Caco-2 (cell line): ENCODE measurements around the gene PSMB1. TPM values are rescaled to one million over a fixed set of nuclear protein-coding genes. Genes with fewer than 3 reads are reported as not detected.

Source experiments
- BruUV-seq: library from RNA; stranded (reverse); fragments of 400-500 nt; replicated peaks from 2 replicates; lab custom pipeline; 2021; lab: Mats Ljungman, UMichigan
- CTCF ChIA-PET: fragments of 300-600 bp; sonication (Branson Sonifier 250); formaldehyde crosslinking; loops from one replicate; lab custom pipeline; 2022; ENCODE audit warnings: antibody characterized with exemption; lab: Charles Lee
- POLR2A ChIA-PET: fragments of 300-600 bp; sonication (Branson Sonifier 250); formaldehyde crosslinking; loops from one replicate; lab custom pipeline; 2022; ENCODE audit warnings: antibody characterized with exemption; lab: Charles Lee
- DNase-seq, 2 experiments: peaks; one replicate each; pipeline versions ENCODE4 v3.0.0 to v3.0.0-alpha.2; 2020 to 2022
- H3K27me3 ChIP-seq: replicated peaks from 2 replicates; pipeline ENCODE4 v1.6.0; 2011; ENCODE audit warnings: low read length; ENCODE audit not compliant: control insufficient read depth, insufficient read depth
- H3K36me3 ChIP-seq: 2 replicates; pipeline ENCODE4 v1.5.1; 2011; ENCODE audit warnings: low read length; ENCODE audit not compliant: control insufficient read depth, insufficient read depth
- H3K4me1 ChIP-seq: fragments of 250-450 bp; sonication (Bioruptor Pico); 2 replicates; pipeline ENCODE4 v1.5.1; 2020; ENCODE audit warnings: mild to moderate bottlenecking
- H3K4me3 ChIP-seq: 2 replicates; pipeline ENCODE4 v1.5.1; 2011; ENCODE audit warnings: low read depth, mild to moderate bottlenecking, control low read depth, low read length
- H3K9me3 ChIP-seq: fragments of 250-450 bp; sonication (Bioruptor Pico); 2 replicates; pipeline ENCODE4 v1.5.1; 2020; ENCODE audit warnings: mild to moderate bottlenecking, moderate library complexity
- H3K27ac Mint-ChIP-seq: one replicate; pipeline ENCODE4 v1.8.0; 2022; ENCODE audit warnings: mixed read lengths; ENCODE audit not compliant: unreplicated experiment
- H3K27me3 Mint-ChIP-seq: one replicate; pipeline ENCODE4 v1.8.0; 2022; ENCODE audit warnings: mixed read lengths; ENCODE audit not compliant: insufficient read depth, unreplicated experiment
- H3K36me3 Mint-ChIP-seq: one replicate; pipeline ENCODE4 v1.8.0; 2022; ENCODE audit warnings: mild to moderate bottlenecking, mixed read lengths; ENCODE audit not compliant: insufficient read depth, unreplicated experiment
- H3K4me1 Mint-ChIP-seq: one replicate; pipeline ENCODE4 v1.8.0; 2022; ENCODE audit warnings: low read depth, mixed read lengths; ENCODE audit not compliant: unreplicated experiment
- H3K4me3 Mint-ChIP-seq: one replicate; pipeline ENCODE4 v1.8.0; 2022; ENCODE audit warnings: mild to moderate bottlenecking, moderate library complexity, mixed read lengths; ENCODE audit not compliant: unreplicated experiment
- H3K9me3 Mint-ChIP-seq: one replicate; pipeline ENCODE4 v1.8.0; 2022; ENCODE audit warnings: mixed read lengths; ENCODE audit not compliant: unreplicated experiment
- intact Hi-C: fragments of 100-400 bp; cut with micrococcal nuclease; formaldehyde crosslinking; loops from one replicate; pipeline ENCODE4 v1.10.0; 2022; ENCODE audit not compliant: unreplicated experiment
- total RNA-seq: library from RNA; stranded (reverse); gene quantifications from 2 replicates; pipeline ENCODE4 v1.2.3, GENCODE V29; 2022
- TF ChIP-seq, protein P1 (sequence below), 2 experiments: fragments of 200-600 bp in 1 of 2; IDR thresholded peaks; 1 replicate in 1 of 2; 2 replicates in 1 of 2; pipeline versions ENCODE4 v1.5.1 to v1.8.0; 2011 to 2022; ENCODE audit warnings: antibody characterized with exemption in 1 of 2, control low read depth in 1 of 2, inconsistent platforms in 1 of 2, low read depth in 1 of 2, low read length in 1 of 2, mild to moderate bottlenecking in 1 of 2, moderate library complexity in 1 of 2; ENCODE audit not compliant: insufficient read depth in 1 of 2, severe bottlenecking in 1 of 2, unreplicated experiment in 1 of 2

The PSMB1 gene
- total RNA-seq, 1 experiment from 2014 or later, result 235 TPM

DNA sequence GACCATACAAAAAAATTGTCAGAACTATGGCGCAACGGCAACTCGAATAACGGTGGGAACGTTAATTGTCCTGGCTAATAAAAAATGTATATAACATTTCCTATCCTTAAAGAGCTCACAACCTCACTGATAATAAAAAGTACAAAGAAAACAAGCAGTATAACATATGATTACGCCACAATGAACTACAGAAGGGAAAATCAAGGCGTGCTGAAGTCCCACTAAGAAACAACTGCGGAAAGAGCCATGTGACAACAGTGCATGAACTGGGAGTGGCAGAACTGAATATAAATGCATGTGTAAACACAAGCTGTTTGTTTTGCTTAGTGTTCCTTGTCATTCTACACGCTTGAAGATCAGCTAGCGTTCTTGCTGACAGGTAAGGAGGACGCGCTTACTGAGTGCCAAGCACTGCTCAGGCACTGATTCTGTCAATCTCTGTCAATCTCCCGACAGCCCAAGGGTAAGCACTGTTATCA lies 466 bp upstream of the PSMB1 start:
- Histone ChIP-seq H3K36me3 (peaks cover 1% of the 10 kb centered on the region; the same call in 1 of the 2 replicates), H3K4me1 (peaks cover 9% of the 10 kb centered on the region), H3K27me3 (no peaks in the 10 kb centered on the region), H3K4me3 (peak overlapping the region; percentile 73), H3K9me3 (no peaks in the 10 kb centered on the region)
- peaks cover 8% of the 10 kb centered on the region for H3K4me1 Mint-ChIP-seq
- peaks cover 41% of the 10 kb centered on the region for H3K36me3 Mint-ChIP-seq
- ChIA-PET CTCF (interaction anchor here (1.0 kb wide), 1 partner anchor 30 kb away, joined by 5 read pairs; the partner anchor contains the start of gene PDCD2), POLR2A (interaction anchor here (1.0 kb wide), 2 partner anchors 31 to 802 kb away, joined by 3 to 6 read pairs; partner anchors contain the start of genes DYNLT2, ERMARD and PDCD2)
- H3K4me3 Mint-ChIP-seq, result no peak overlapping the region
- no TSS peak for BruUV-seq
- intact Hi-C loops, result loop anchor here (1.0 to 5.0 kb wide), 2 partner anchors 31 to 851 kb away; partner anchors contain the start of genes C6orf120, PDCD2 and WDR27
- TF ChIP-seq, protein P1, sequence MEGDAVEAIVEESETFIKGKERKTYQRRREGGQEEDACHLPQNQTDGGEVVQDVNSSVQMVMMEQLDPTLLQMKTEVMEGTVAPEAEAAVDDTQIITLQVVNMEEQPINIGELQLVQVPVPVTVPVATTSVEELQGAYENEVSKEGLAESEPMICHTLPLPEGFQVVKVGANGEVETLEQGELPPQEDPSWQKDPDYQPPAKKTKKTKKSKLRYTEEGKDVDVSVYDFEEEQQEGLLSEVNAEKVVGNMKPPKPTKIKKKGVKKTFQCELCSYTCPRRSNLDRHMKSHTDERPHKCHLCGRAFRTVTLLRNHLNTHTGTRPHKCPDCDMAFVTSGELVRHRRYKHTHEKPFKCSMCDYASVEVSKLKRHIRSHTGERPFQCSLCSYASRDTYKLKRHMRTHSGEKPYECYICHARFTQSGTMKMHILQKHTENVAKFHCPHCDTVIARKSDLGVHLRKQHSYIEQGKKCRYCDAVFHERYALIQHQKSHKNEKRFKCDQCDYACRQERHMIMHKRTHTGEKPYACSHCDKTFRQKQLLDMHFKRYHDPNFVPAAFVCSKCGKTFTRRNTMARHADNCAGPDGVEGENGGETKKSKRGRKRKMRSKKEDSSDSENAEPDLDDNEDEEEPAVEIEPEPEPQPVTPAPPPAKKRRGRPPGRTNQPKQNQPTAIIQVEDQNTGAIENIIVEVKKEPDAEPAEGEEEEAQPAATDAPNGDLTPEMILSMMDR (IDR thresholded peaks at IDR 0.05; ENCODE audit: insufficient read depth in 1 of 2, low read depth in 1 of 2, low read length in 1 of 2, severe bottlenecking in 1 of 2, unreplicated experiment in 1 of 2), result no peak
- H3K9me3 Mint-ChIP-seq, result no peaks in the 10 kb centered on the region
- peak in 1 of 2 experiments; percentile 36 for DNase-seq
- no peak overlapping the region for H3K27ac Mint-ChIP-seq
- no peaks in the 10 kb centered on the region for H3K27me3 Mint-ChIP-seq

- BruUV-seq, result no TSS peak
These were observed 7.7 kb downstream of the PSMB1 start for GRCh38 chr6:170545405-170545804.

GRCh38 chr6:170542031-170542719 lies 10.9 kb downstream of the PSMB1 start:
- ChIA-PET CTCF (no interaction called here), POLR2A (no interaction called here)
- Histone ChIP-seq H3K27me3 (no peaks in the 10 kb centered on the region), H3K36me3 (no peaks in the 10 kb centered on the region), H3K9me3 (no peaks in the 10 kb centered on the region), H3K4me1 (no peaks in the 10 kb centered on the region), H3K4me3 (no peak overlapping the region)
- H3K27me3 Mint-ChIP-seq, result no peaks in the 10 kb centered on the region
- peaks cover 84% of the 10 kb centered on the region for H3K36me3 Mint-ChIP-seq
- no TSS peak for BruUV-seq
- H3K9me3 Mint-ChIP-seq, result no peaks in the 10 kb centered on the region
- H3K4me3 Mint-ChIP-seq, result no peak overlapping the region
- intact Hi-C loops, result no loop called here
- no peak overlapping the region for H3K27ac Mint-ChIP-seq
- H3K4me1 Mint-ChIP-seq, result no peaks in the 10 kb centered on the region
- TF ChIP-seq, protein P1 (IDR thresholded peaks at IDR 0.05; ENCODE audit: insufficient read depth in 1 of 2, low read depth in 1 of 2, low read length in 1 of 2, severe bottlenecking in 1 of 2, unreplicated experiment in 1 of 2), result no peak
- no peak for DNase-seq

More at GRCh38 chr6:170545405-170545804, 7.7 kb downstream of the PSMB1 start:
- Mint-ChIP-seq H3K4me1 (no peaks in the 10 kb centered on the region), H3K36me3 (peaks cover 84% of the 10 kb centered on the region), H3K27me3 (no peaks in the 10 kb centered on the region), H3K27ac (no peak overlapping the region), H3K4me3 (no peak overlapping the region), H3K9me3 (no peaks in the 10 kb centered on the region)
- TF ChIP-seq, protein P1 (IDR thresholded peaks at IDR 0.05; ENCODE audit: insufficient read depth in 1 of 2, low read depth in 1 of 2, low read length in 1 of 2, severe bottlenecking in 1 of 2, unreplicated experiment in 1 of 2), result no peak
- Histone ChIP-seq H3K4me1 (no peaks in the 10 kb centered on the region), H3K9me3 (no peaks in the 10 kb centered on the region), H3K36me3 (no peaks in the 10 kb centered on the region), H3K27me3 (no peaks in the 10 kb centered on the region), H3K4me3 (no peak overlapping the region)
- ChIA-PET CTCF (no interaction called here), POLR2A (no interaction called here)
- intact Hi-C loops, result no loop called here
- DNase-seq, result no peak
